ENCODE results near the gene MAL.

- TF ChIP-seq SP1 (IDR thresholded peaks at IDR 0.05) = no peak
- no peak for TF ChIP-seq PKNOX1 (IDR thresholded peaks at IDR 0.05)
- no peak for TF ChIP-seq FOXM1 (IDR thresholded peaks at IDR 0.05; ENCODE audit: borderline replicate concordance)
- TF ChIP-seq TARDBP (IDR thresholded peaks at IDR 0.05) = no peak
- TF ChIP-seq SUZ12 (IDR thresholded peaks at IDR 0.05) = no peak
- TF ChIP-seq L3MBTL2 (conservative IDR thresholded peaks at IDR 0.05) = no peak
Observed at GRCh38 chr2:95017071-95017501, 8.4 kb upstream of the MAL start.
